ENCODE data around the gene CREBRF.

The CREBRF gene

DNA sequence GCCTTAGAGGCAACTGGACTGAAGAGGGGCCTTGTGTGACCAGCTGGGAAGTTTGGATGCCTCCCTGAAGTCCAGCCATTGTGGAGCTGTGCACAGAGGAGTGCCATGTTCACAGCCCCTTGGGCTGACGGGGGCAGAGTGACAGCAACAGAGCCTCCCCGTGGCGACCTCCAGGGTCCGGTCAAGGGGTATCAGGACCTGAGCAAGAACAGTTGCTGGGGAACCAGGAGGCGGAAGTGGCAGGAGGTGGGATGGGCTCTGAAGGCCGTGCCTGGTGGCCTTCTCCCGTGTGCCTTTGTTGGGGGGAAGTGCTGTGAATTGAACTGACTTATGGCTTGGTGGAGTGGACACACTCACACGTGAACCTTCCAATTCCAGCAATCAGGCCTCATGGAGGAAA lies 102.2 kb downstream of the CREBRF start:
- no peak for FAIRE-seq

DNA sequence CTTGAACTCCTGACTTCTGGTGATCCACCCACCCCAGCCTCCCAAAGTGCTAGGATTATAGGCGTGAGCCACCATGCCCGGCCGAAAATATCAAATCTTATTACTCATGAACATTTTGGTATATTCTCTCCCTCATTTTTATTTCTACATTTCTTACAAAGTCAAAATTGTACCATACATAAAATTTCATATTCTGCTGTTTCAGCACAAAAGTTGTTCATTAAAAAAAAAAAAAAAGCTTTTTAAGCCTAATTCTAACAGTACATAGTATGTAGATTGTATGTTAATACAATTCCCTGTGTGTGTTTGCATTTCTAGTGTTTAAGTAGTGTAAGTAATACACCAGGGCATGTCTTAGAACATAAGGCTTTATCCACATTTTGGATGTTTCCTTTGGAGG lies 103.1 kb downstream of the CREBRF start:
- no peak for FAIRE-seq

DNA sequence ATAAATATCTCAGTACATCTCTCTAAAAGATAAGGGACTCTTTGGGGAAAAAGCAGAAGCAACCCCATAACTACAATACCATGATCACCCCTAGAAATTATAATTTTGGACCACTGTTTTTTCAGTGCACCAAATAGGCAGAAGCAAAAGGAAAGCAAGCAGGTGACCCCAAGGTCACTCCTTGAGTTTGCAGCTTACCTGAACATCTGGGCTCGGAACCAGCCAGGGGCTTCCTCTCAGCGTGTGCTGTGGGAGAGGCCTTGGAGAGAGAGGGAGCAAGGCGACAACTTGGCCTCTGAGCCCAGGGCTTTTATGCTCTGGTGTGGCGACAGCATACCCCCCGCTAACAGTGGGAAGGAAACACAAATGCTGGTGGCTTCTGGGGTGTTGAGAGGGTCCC lies 105.0 kb downstream of the CREBRF start:
- FAIRE-seq = no peak

DNA sequence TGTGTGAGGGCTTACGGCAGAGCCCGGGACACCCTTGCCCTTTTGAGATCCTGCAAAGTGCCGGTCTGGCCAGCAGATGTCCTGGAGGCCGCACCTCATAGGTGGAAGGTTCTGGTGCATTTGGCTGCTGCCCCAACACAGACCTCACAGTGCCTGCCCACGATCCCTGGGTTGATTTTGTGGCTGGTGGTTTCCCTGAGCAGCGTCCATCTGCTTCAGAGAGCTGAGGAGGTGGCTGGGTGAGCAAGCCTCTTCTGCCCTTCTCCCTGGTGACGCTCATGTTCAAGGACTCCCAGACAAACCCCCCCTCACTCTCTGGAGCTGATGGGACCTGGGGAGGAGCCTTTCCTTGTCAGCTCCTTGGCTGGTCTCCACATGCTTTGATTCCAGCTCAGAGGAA lies 107.1 kb downstream of the CREBRF start:
- no peak for FAIRE-seq

DNA sequence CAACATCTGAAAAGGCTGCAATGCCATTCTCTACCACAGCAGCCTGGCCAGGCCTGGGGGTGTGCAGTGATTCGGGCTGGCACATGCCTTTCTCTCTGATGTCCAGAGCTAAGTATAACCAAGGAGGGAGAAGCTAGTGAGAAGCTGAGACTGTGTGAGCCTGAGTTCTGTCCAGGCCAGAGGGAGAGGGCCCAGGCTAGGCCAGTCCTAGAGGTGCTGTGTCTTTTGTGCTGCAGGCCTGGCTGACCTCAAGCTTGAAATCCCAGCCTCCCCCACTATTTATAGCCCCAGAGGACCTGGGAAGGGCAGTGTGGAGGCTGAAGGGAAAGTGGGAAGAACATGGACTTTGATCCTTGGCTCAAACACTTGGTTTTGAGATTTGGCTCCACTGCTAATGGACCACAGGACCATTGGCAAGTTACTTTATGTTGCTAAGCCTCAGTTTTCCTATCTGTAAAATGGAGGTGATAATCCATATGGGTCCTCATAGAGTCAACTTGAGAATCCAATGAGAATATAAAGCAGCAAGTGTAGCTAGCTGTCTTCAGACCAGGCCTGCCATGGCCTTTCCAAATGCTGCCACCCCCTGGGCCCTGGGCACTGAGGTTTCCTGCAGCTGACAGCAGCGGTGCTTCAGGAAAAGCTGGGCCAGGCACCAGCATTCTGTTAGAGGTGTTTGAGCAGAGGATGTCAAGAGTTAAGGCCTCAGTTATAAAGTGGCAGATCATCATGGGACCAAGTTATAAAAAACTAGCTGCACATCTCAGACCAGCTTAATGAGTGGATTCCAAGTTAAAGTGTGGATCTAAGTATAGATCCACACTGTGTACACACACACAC lies 109.2 kb downstream of the CREBRF start:
- FAIRE-seq = no peak

DNA sequence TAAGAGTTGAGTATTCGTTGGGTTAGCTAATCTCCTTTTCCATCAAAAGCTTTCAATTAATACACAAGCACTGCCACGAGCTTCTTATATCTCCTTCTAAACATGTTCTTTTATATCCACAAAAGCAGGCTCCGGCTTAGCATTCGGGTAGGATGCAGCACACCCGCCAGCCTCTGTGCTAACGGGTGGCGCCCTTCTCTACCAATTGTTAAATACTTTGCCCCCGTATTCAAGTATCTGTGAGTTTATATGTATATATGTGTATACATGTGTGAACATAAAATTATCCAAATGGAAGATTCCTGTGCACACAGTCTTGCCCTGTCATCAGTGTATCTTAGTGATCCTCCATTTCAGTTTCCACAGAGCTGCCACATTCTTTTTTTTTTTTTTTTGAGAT lies 116.0 kb downstream of the CREBRF start:
- no peak for FAIRE-seq

DNA sequence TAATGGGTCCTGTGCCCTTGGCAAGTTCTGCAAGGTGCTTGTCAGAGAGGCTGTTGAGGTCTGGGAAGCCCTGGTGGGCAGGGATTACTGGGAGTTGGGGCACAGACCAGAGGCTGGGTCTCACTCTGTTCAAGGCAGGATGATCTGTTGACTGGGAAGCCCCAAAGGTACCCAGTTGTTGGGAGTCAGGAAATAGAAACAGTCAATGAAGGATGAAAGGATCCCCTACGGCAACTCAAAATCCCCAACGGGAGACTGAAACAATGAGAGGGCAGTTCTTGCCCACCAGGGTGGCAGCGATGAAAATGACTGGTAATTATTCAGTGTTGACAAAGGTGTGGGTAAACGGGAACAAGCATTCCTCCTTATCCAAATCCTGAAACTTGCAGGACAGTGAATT lies 119.4 kb downstream of the CREBRF start:
- FAIRE-seq = no peak

DNA sequence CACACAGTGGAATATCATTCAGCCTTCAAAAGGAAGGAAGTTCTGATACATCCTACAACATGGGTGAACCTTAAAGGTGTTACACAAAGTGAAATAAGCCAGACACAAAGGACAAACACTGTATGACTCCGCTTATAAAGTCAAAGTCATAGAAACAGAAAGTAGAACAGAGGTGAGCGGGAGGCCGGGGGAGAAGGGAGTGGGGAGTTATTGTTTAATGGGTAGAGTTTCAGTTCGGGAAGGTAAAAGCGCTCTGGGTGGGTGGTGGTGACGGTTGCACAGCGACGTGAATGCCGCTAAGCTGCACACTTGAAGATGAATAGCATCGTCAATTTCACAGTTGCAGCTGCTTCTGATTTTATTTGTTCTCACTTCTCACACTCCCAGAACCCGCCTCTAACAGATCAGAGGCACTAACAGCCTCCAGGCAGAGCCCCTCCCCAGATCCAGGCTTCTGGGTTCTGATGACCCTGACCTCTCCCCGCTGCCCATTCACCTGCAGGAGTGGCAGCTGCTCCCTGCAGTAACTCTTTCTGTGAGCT lies 122.3 kb downstream of the CREBRF start:
- FAIRE-seq = no peak

DNA sequence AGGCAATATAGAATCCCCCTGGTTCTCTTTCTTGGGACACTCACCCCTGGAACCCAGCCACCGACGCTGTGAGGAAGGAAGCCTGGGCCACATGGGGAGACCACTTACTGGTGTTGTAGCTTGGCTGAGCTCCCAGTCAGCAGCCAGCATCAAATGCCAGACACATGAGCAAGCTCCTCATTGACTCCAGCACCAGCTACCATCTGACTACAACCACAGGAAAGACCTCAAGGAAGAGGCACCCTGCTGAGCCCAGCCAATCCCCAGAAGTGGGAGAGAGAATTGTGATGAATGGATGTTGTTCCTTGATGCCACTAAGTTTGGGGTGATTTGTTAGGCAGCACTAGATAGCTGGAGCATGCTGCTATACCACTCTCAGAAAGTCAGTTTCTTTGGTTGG lies 124.2 kb downstream of the CREBRF start:
- no peak for FAIRE-seq

DNA sequence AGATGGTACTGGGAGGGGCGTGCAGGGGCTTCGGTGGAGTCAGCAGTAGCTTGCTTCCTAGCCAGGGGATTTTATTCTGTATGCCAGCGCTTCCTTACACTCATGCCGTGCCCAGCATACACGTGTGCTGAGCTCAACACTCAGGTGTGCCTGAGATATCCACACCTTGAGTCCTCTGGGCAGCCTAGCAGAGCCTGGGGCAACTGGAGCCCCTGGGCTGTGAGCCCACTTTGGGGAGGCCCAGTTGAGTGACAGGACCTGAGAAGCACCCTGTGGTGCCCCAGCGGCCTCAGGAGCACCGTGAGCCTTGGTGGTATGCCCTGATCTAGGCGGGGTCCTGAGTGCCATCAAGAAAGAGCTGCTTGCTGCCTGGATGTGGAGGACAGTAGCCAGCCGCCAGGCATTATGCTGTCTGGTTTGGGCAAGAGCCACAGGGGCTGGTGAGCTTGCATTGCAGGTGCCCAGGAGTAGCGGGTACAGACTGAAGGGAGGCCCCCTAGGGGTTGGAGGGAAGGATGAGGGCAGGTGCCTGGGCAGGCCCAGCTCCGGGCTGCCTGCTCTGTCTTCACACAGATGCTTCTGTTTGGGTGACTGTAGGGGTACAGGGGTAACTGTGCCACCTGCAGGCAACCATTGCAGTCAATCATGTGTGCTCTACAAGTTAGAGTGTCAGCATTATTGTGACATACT lies 131.0 kb downstream of the CREBRF start:
- no peak for FAIRE-seq

DNA sequence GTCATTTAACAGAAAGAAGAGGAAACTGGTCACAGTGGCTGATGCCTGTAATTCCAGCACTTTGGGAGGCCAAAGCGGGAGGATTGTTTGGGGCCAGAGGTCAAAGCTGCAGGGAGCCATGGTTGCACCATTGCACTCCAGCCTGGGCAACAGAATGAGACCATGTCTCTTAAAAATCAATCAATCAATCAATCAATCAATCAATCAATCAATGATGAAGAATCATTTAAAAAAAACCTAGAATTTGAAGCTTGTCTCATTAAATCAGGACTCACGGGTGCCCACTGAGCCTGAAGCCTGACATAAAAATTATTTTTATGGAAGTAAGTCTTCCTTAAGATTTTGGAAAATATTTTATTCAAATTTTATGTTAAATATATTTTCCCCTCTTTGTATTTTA lies 132.1 kb downstream of the CREBRF start:
- no peak for FAIRE-seq

Measured in A204.1 (cell line).